Transverse colon (tissue), 4 donors: Measurements from ENCODE around the gene GRB14. TPM values are rescaled to one million over a fixed set of nuclear protein-coding genes. Genes with fewer than 3 reads are reported as not detected.

Experiments
- DNase-seq: peaks from one replicate; pipeline ENCODE4 v3.0.0-alpha.2; 2019
- H3K27ac ChIP-seq, 4 donors: fragments of 200-600 bp; sonication (generic); 2 replicates each; pipeline ENCODE4 v1.5.1; 2016 to 2018; ENCODE audit warnings: inconsistent platforms in 4 of 4
- H3K27me3 ChIP-seq: fragments of 200-600 bp; sonication (generic); 2 replicates; pipeline ENCODE4 v1.5.1; 2017; ENCODE audit warnings: inconsistent platforms
- H3K36me3 ChIP-seq, 4 donors: fragments of 200-600 bp; sonication (generic); 2 replicates each; pipeline ENCODE4 v1.5.1; 2017 to 2019; ENCODE audit warnings: inconsistent platforms in 4 of 4
- H3K4me1 ChIP-seq, 4 donors: fragments of 200-600 bp; sonication (generic); 2 replicates each; pipeline ENCODE4 v1.5.1; 2017 to 2020; ENCODE audit warnings: inconsistent platforms in 4 of 4
- H3K4me3 ChIP-seq, 4 donors: fragments of 200-600 bp; sonication (generic); 1 replicate in 1 of 4; 2 replicates in 3 of 4; pipeline versions ENCODE4 v1.5.1 to v1.6.1; 2017 to 2019; ENCODE audit warnings: inconsistent platforms in 4 of 4
- H3K9me3 ChIP-seq, 2 donors: fragments of 200-600 bp; sonication (generic); 2 replicates each; pipeline ENCODE4 v1.5.1; 2017 to 2019; ENCODE audit warnings: inconsistent platforms in 2 of 2
- CTCF ChIP-seq, 5 experiments: fragments of 200-600 bp in 3 of 5; fragments of 450-650 bp in 2 of 5; sonication (generic) in 3 of 5; IDR thresholded peaks; 1 replicate in 2 of 5; 2 replicates in 3 of 5; pipeline ENCODE4 v1.5.1; 2016 to 2017; ENCODE audit warnings: antibody characterized with exemption in 5 of 5, inconsistent platforms in 3 of 5, mild to moderate bottlenecking in 2 of 5, moderate library complexity in 1 of 5
- EP300 ChIP-seq: sonication (generic); formaldehyde crosslinking; IDR thresholded peaks from one replicate; pipeline ENCODE4 v1.6.1; 2017; ENCODE audit warnings: antibody characterized with exemption, low read depth
- POLR2A ChIP-seq: fragments of 450-650 bp; IDR thresholded peaks from one replicate; pipeline ENCODE4 v1.6.1; 2016; ENCODE audit warnings: antibody characterized with exemption, mild to moderate bottlenecking, moderate library complexity
- POLR2AphosphoS5 ChIP-seq, 3 donors: sonication (generic); formaldehyde crosslinking; IDR thresholded peaks; one replicate each; pipeline ENCODE4 v1.6.1; 2016; ENCODE audit warnings: antibody characterized with exemption in 3 of 3
- WGBS, 2 donors: methylation state at CpG; one replicate each; pipeline ENCODE4 v1.1.5; 2018; ENCODE audit warnings: low coverage in 1 of 2; 5-methylcytosine and 5-hydroxymethylcytosine counted together
- in situ Hi-C, 4 donors: fragments of 200-750 bp; cut with MboI; loops; one replicate each; pipeline versions ENCODE4 v1.15.0 to v1.15.1; 2017; ENCODE audit warnings: low sequenced_read_pairs in 3 of 4, low pct_ligation_motif_present in 1 of 4, low pct_unique_long_range_greater_than_20kb in 1 of 4
- intact Hi-C: fragments of 100-400 bp; cut with DNase I; formaldehyde crosslinking; loops from one replicate; pipeline ENCODE4 v1.15.1; 2023; ENCODE audit warnings: low total_unique reads
- total RNA-seq, 4 donors: library from RNA; depleted of rRNA; stranded (reverse); fragments of >200 nt; gene quantifications; one replicate each; pipeline ENCODE4 v1.1.0, GENCODE V29; 2016

Gene GRB14
- total RNA-seq, 4 donors from 2014 or later = 2.5 to 3.4 TPM; not detected in 2

GRCh38 chr2:164515030-164515429 lies 106.3 kb downstream of the GRB14 start:
- no peaks in the 10 kb centered on the region for H3K36me3 ChIP-seq
- WGBS, 2 donors = 84% methylated on average over 4 of the region's 4 CpGs; no CpG with 5 or more reads in 1 of the 2 donors
- no peak overlapping the region for H3K4me3 ChIP-seq
- in situ Hi-C loops = no loop called here
- H3K9me3 ChIP-seq = no peaks in the 10 kb centered on the region
- no peaks in the 10 kb centered on the region for H3K27me3 ChIP-seq
- TF ChIP-seq POLR2AphosphoS5 (IDR thresholded peaks at IDR 0.05) (no peak), EP300 (no peak), CTCF (IDR thresholded peaks at IDR 0.05) (no peak), POLR2A (no peak)
- no peak overlapping the region for H3K27ac ChIP-seq
- DNase-seq = no peak
- intact Hi-C loops = no loop called here
- no peaks in the 10 kb centered on the region for H3K4me1 ChIP-seq

DNA sequence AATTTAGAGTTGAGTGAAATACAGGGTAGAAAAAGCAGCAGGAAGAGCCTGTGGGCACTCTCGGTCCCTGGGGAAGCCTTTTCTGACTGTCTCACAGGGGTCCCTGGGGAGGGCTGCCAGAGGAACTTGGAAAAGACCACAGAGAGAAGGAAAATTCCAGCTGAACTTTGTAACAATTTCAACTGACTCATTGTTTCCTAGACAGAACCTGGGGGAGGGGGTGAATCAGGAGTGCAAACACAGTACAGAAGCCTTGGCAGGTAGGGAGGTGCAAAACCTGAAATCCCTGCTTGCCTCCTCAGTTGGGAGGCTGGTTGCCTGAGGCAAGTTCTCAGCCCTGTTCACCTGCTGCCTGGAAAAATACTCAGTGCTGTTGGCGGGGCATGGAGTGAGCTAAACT lies 106.8 kb downstream of the GRB14 start:
- TF ChIP-seq POLR2AphosphoS5 (IDR thresholded peaks at IDR 0.05) (no peak), EP300 (no peak), POLR2A (no peak), CTCF (IDR thresholded peaks at IDR 0.05) (no peak)
- H3K27ac ChIP-seq = no peak overlapping the region
- no peak for DNase-seq
- H3K9me3 ChIP-seq = no peaks in the 10 kb centered on the region
- no peaks in the 10 kb centered on the region for H3K4me1 ChIP-seq
- no peaks in the 10 kb centered on the region for H3K27me3 ChIP-seq
- in situ Hi-C loops (no loop called here), intact Hi-C loops (no loop called here)
- no peak overlapping the region for H3K4me3 ChIP-seq
- 43 to 83% methylated on average over 1 to 2 of the region's 2 CpGs for WGBS, 2 donors
- no peaks in the 10 kb centered on the region for H3K36me3 ChIP-seq

GRCh38 chr2:164512871-164513270 lies 108.4 kb downstream of the GRB14 start:
- intact Hi-C loops = no loop called here
- DNase-seq = no peak
- H3K27me3 ChIP-seq = no peaks in the 10 kb centered on the region
- no peak overlapping the region for H3K4me3 ChIP-seq
- no peaks in the 10 kb centered on the region for H3K9me3 ChIP-seq
- in situ Hi-C loops = no loop called here
- H3K4me1 ChIP-seq = no peaks in the 10 kb centered on the region
- H3K36me3 ChIP-seq = no peaks in the 10 kb centered on the region
- no peak overlapping the region for H3K27ac ChIP-seq
- TF ChIP-seq POLR2AphosphoS5 (IDR thresholded peaks at IDR 0.05) (no peak), CTCF (IDR thresholded peaks at IDR 0.05) (no peak), POLR2A (no peak), EP300 (no peak)

- H3K36me3 ChIP-seq = no peaks in the 10 kb centered on the region
- H3K27ac ChIP-seq = no peak overlapping the region
- no peak for TF ChIP-seq EP300
- TF ChIP-seq POLR2AphosphoS5 (IDR thresholded peaks at IDR 0.05) = no peak
- no peak for TF ChIP-seq POLR2A
- TF ChIP-seq CTCF (IDR thresholded peaks at IDR 0.05) = no peak
- H3K4me1 ChIP-seq = no peaks in the 10 kb centered on the region
- H3K27me3 ChIP-seq = no peaks in the 10 kb centered on the region
- DNase-seq = no peak
- in situ Hi-C loops (no loop called here), intact Hi-C loops (no loop called here)
- H3K9me3 ChIP-seq = no peaks in the 10 kb centered on the region
- WGBS, 2 donors = 82% methylated on average over 4 of the region's 4 CpGs; no CpG with 5 or more reads in 1 of the 2 donors
- no peak overlapping the region for H3K4me3 ChIP-seq
Observed at GRCh38 chr2:164511738-164512137, 109.5 kb downstream of the GRB14 start.
